HL-60 (cell line): ENCODE data around the gene MPZL3.

Experiments used
- DNase-seq, 2 experiments: peaks; one replicate each; pipeline ENCODE4 v3.0.0-alpha.2; 2010 to 2020; ENCODE audit warnings: low read depth in 1 of 2, low spot score in 1 of 2
- H3K27ac ChIP-seq: fragments of 250-450 bp; sonication (Bioruptor Pico); replicated peaks from 2 replicates; pipeline ENCODE4 v1.5.1; 2020; ENCODE audit warnings: mild to moderate bottlenecking, moderate library complexity
- H3K27me3 ChIP-seq: fragments of 250-450 bp; sonication (Bioruptor Pico); 2 replicates; pipeline ENCODE4 v1.5.1; 2021; ENCODE audit warnings: mild to moderate bottlenecking, moderate library complexity; ENCODE audit not compliant: insufficient read depth, poor library complexity, severe bottlenecking
- H3K4me3 ChIP-seq: replicated peaks from 2 replicates; pipeline ENCODE4 v1.5.1; 2011; ENCODE audit warnings: mild to moderate bottlenecking, control low read depth, low read length; ENCODE audit not compliant: insufficient read depth
- GABPA ChIP-seq: IDR thresholded peaks from 2 replicates; pipeline ENCODE4 v1.6.1; 2012; ENCODE audit warnings: low read depth
- POLR2AphosphoS5 ChIP-seq: IDR thresholded peaks from 2 replicates; pipeline ENCODE4 v1.6.1; 2012; ENCODE audit warnings: low read depth
- SPI1 ChIP-seq: IDR thresholded peaks from 2 replicates; pipeline ENCODE4 v1.6.1; 2012; ENCODE audit warnings: low read depth, mild to moderate bottlenecking, borderline replicate concordance
- TF ChIP-seq, protein P1 (sequence below): IDR thresholded peaks from 2 replicates; pipeline ENCODE4 v1.6.1; 2012; ENCODE audit warnings: low read depth; ENCODE audit not compliant: insufficient replicate concordance
- TF ChIP-seq, protein P2 (sequence below): IDR thresholded peaks from one replicate; pipeline ENCODE4 v1.5.1; 2011; ENCODE audit warnings: low read length, control low read depth, inconsistent platforms; ENCODE audit not compliant: insufficient read depth

MPZL3 gene

GRCh38 chr11:118206391-118207031, 45.7 kb downstream of the MPZL3 start:
- Histone ChIP-seq H3K27ac (peak overlapping the region; percentile 62), H3K4me3 (no peak overlapping the region), H3K27me3 (no peaks in the 10 kb centered on the region)
- DNase-seq: peak; percentile 75 to 89
- peak; percentile 81 for TF ChIP-seq SPI1
- TF ChIP-seq, protein P1, sequence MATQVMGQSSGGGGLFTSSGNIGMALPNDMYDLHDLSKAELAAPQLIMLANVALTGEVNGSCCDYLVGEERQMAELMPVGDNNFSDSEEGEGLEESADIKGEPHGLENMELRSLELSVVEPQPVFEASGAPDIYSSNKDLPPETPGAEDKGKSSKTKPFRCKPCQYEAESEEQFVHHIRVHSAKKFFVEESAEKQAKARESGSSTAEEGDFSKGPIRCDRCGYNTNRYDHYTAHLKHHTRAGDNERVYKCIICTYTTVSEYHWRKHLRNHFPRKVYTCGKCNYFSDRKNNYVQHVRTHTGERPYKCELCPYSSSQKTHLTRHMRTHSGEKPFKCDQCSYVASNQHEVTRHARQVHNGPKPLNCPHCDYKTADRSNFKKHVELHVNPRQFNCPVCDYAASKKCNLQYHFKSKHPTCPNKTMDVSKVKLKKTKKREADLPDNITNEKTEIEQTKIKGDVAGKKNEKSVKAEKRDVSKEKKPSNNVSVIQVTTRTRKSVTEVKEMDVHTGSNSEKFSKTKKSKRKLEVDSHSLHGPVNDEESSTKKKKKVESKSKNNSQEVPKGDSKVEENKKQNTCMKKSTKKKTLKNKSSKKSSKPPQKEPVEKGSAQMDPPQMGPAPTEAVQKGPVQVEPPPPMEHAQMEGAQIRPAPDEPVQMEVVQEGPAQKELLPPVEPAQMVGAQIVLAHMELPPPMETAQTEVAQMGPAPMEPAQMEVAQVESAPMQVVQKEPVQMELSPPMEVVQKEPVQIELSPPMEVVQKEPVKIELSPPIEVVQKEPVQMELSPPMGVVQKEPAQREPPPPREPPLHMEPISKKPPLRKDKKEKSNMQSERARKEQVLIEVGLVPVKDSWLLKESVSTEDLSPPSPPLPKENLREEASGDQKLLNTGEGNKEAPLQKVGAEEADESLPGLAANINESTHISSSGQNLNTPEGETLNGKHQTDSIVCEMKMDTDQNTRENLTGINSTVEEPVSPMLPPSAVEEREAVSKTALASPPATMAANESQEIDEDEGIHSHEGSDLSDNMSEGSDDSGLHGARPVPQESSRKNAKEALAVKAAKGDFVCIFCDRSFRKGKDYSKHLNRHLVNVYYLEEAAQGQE: no peak

DNA sequence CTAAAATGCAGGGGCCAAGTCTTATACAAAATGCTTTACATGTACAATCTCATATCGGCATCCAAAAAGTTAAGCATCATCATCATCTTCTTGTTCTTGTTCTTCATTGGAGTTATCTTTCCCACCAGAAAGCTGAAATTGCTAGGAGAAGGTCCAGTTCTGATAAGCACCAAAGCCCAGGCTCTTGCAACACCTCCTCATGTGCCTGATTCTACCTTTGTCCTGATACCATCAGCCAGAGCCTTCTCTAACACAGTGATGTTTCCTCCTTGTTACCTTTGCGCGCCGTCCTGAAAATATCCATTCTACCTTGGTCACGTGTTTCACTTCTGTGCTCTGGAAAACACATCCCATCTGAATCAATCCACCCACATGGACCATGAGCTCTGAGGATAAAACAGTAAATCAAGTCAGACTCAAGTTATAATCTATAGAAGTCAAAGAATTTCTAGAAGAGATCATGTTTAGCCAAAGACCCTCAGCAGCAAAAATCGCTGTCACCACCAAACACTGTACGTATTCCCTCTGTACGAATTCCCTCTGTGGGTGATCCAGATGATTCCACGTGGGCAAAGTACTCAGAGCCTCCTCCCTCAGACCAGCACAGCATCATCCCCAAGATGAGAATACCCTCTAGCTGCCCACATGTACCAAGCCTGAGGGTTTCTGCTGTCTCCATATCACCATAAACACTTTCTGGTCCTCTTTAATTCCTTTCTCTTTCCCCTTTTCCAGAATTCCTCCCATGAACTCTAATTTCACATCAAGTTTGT, 46.4 kb downstream of the MPZL3 start:
- no peak for DNase-seq
- TF ChIP-seq, protein P2, sequence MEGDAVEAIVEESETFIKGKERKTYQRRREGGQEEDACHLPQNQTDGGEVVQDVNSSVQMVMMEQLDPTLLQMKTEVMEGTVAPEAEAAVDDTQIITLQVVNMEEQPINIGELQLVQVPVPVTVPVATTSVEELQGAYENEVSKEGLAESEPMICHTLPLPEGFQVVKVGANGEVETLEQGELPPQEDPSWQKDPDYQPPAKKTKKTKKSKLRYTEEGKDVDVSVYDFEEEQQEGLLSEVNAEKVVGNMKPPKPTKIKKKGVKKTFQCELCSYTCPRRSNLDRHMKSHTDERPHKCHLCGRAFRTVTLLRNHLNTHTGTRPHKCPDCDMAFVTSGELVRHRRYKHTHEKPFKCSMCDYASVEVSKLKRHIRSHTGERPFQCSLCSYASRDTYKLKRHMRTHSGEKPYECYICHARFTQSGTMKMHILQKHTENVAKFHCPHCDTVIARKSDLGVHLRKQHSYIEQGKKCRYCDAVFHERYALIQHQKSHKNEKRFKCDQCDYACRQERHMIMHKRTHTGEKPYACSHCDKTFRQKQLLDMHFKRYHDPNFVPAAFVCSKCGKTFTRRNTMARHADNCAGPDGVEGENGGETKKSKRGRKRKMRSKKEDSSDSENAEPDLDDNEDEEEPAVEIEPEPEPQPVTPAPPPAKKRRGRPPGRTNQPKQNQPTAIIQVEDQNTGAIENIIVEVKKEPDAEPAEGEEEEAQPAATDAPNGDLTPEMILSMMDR: no peak
- TF ChIP-seq GABPA (no peak), SPI1 (no peak), POLR2AphosphoS5 (no peak)
- TF ChIP-seq, protein P1: no peak
- no peak overlapping the region for H3K4me3 ChIP-seq
- H3K27me3 ChIP-seq: no peaks in the 10 kb centered on the region
- peak overlapping the region; percentile 62 for H3K27ac ChIP-seq

DNA sequence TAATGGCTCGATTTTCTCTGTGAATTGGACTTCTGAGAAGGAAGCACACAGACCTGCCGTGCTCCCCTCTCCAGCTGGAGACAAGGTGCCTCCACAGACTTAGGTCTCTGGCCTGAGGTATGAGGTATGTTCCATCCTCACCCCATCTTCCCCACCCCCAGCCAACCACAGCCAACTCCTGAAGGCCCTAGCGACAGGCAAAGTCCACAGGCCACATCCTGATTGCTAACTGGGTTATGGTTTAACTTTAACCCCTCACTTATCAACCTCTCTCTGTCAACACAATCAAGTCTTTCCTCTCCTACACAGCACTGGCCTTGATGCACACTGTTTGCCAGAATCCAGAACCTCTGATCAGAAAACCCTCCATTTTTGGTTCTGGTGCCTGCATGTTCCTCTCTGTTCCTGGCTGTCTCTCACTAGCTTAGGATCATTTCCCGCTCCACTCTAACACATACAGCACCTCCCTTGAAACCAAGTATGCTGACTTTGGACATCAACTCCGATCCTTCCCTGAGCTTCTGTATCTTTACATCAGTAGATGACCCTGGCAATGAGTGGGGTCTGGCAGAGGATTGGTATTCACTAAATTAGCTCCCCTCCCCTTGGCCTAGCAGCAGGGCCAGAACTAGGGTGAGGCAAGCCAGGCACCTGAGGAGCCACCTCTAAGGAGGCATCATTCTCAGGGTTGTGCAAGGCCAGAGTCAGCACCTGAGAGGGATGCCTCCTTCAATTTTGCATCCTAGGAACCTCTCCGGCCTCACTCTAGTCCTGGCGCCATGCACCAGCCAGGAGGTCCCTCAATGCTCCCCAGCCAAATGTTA, 49.4 kb downstream of the MPZL3 start:
- no peak for DNase-seq

More for the DNA sequence above, 49.4 kb downstream of the MPZL3 start:
- no peaks in the 10 kb centered on the region for H3K27me3 ChIP-seq
- H3K4me3 ChIP-seq: no peak overlapping the region
- no peak overlapping the region for H3K27ac ChIP-seq
- TF ChIP-seq, protein P1: no peak
- no peak for TF ChIP-seq GABPA
- no peak for TF ChIP-seq SPI1
- TF ChIP-seq POLR2AphosphoS5: no peak
- TF ChIP-seq, protein P2: no peak
